DOHH2 (cell line): ENCODE data around the gene SLCO4C1.

Experiments
- CTCF ChIP-seq: fragments of 200-600 bp; sonication (generic); IDR thresholded peaks from one replicate; pipeline ENCODE4 v1.5.1; 2014; ENCODE audit warnings: antibody characterized with exemption, mild to moderate bottlenecking, low read depth, low read length; ENCODE audit not compliant: poor library complexity, severe bottlenecking
- EZH2phosphoT487 ChIP-seq: fragments of 200-600 bp; sonication (generic); IDR thresholded peaks from 2 replicates; pipeline ENCODE4 v1.6.1; 2017; ENCODE audit warnings: borderline replicate concordance, mild to moderate bottlenecking, antibody characterized with exemption, low read length, moderate library complexity, mixed read lengths

GRCh38 chr5:102243213-102243612, 52.9 kb downstream of the SLCO4C1 start:
- TF ChIP-seq CTCF (no peak), EZH2phosphoT487 (no peak)
